DND-41 (cell line): ENCODE measurements around the gene ACCS.

ENCODE experiments used
- ATAC-seq: fragments of 200-7000 bp; cut with Tn5 transposase; 3 replicates; pipeline ENCODE4 v1.9.1; 2021; ENCODE audit warnings: low read depth; ENCODE audit not compliant: insufficient read depth
- DNase-seq: peaks from one replicate; pipeline ENCODE4 v3.0.0-alpha.2; 2020
- H2AFZ ChIP-seq: 2 replicates; pipeline ENCODE4 v1.6.0; 2012; ENCODE audit warnings: low read depth, low read length
- H3K27ac ChIP-seq: 2 replicates; pipeline ENCODE4 v1.5.1; 2012; ENCODE audit warnings: low read length, inconsistent platforms
- H3K27me3 ChIP-seq: fragments of 200-600 bp; sonication (generic); 2 replicates; pipeline ENCODE4 v1.6.0; 2012; ENCODE audit warnings: low read length, mild to moderate bottlenecking, inconsistent platforms; ENCODE audit not compliant: insufficient read depth, poor library complexity
- H3K36me3 ChIP-seq: 2 replicates; pipeline ENCODE4 v1.5.1; 2012; ENCODE audit warnings: low read length, inconsistent platforms; ENCODE audit not compliant: insufficient read depth
- H3K4me1 ChIP-seq: 2 replicates; pipeline ENCODE4 v1.5.1; 2012; ENCODE audit warnings: mild to moderate bottlenecking, low read length; ENCODE audit not compliant: insufficient read depth
- H3K4me2 ChIP-seq: 2 replicates; pipeline ENCODE4 v1.6.0; 2012; ENCODE audit warnings: mild to moderate bottlenecking, moderate library complexity, low read length, inconsistent platforms; ENCODE audit not compliant: insufficient read depth
- H3K4me3 ChIP-seq, 2 experiments: fragments of 200-600 bp in 1 of 2; shearing (Covaris generic) in 1 of 2; 2 replicates each; pipeline ENCODE4 v1.5.1; 2012 to 2016; ENCODE audit warnings: inconsistent platforms in 2 of 2, low read length in 2 of 2, mild to moderate bottlenecking in 2 of 2, low read depth in 1 of 2, moderate library complexity in 1 of 2
- H3K79me2 ChIP-seq: 2 replicates; pipeline ENCODE4 v1.6.0; 2012; ENCODE audit warnings: low read length, inconsistent platforms; ENCODE audit not compliant: insufficient read depth
- H3K9ac ChIP-seq: 2 replicates; pipeline ENCODE4 v1.6.0; 2012; ENCODE audit warnings: low read depth, mild to moderate bottlenecking, inconsistent platforms, low read length, moderate library complexity
- H3K9me3 ChIP-seq: 2 replicates; pipeline ENCODE4 v1.5.1; 2012; ENCODE audit warnings: low read length, moderate library complexity, mild to moderate bottlenecking, inconsistent platforms; ENCODE audit not compliant: insufficient read depth, severe bottlenecking
- H4K20me1 ChIP-seq: 2 replicates; pipeline ENCODE4 v1.6.0; 2012; ENCODE audit warnings: low read length; ENCODE audit not compliant: insufficient read depth
- EZH2 ChIP-seq: IDR thresholded peaks from 3 replicates; pipeline ENCODE4 v1.6.1; 2012; ENCODE audit warnings: borderline replicate concordance, low read depth, mild to moderate bottlenecking, moderate library complexity, low read length, inconsistent platforms; ENCODE audit not compliant: severe bottlenecking
- TF ChIP-seq, protein P1 (sequence below): IDR thresholded peaks from 2 replicates; pipeline ENCODE4 v1.5.1; 2012; ENCODE audit warnings: borderline replicate concordance, low read length, moderate library complexity, mild to moderate bottlenecking; ENCODE audit not compliant: poor library complexity, severe bottlenecking; ENCODE audit errors: extremely low read depth

Gene ACCS

GRCh38 chr11:44110231-44110679 is 44.2 kb downstream of the ACCS start:
- H3K4me3 ChIP-seq = no peak overlapping the region
- TF ChIP-seq, protein P1, sequence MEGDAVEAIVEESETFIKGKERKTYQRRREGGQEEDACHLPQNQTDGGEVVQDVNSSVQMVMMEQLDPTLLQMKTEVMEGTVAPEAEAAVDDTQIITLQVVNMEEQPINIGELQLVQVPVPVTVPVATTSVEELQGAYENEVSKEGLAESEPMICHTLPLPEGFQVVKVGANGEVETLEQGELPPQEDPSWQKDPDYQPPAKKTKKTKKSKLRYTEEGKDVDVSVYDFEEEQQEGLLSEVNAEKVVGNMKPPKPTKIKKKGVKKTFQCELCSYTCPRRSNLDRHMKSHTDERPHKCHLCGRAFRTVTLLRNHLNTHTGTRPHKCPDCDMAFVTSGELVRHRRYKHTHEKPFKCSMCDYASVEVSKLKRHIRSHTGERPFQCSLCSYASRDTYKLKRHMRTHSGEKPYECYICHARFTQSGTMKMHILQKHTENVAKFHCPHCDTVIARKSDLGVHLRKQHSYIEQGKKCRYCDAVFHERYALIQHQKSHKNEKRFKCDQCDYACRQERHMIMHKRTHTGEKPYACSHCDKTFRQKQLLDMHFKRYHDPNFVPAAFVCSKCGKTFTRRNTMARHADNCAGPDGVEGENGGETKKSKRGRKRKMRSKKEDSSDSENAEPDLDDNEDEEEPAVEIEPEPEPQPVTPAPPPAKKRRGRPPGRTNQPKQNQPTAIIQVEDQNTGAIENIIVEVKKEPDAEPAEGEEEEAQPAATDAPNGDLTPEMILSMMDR = peak; percentile 71
- TF ChIP-seq EZH2 = no peak
- peak; percentile 98 for ATAC-seq
- peaks cover 47% of the 10 kb centered on the region for H3K36me3 ChIP-seq
- no peaks in the 10 kb centered on the region for H3K9me3 ChIP-seq
- H4K20me1 ChIP-seq = no peaks in the 10 kb centered on the region
- H2AFZ ChIP-seq = no peak overlapping the region
- no peak overlapping the region for H3K27ac ChIP-seq
- H3K79me2 ChIP-seq = no peaks in the 10 kb centered on the region
- DNase-seq = peak; percentile 65
- no peak overlapping the region for H3K4me2 ChIP-seq
- H3K27me3 ChIP-seq = no peaks in the 10 kb centered on the region
- no peak overlapping the region for H3K9ac ChIP-seq
- H3K4me1 ChIP-seq = no peaks in the 10 kb centered on the region

GRCh38 chr11:44112091-44112821 is 46.2 kb downstream of the ACCS start:
- ATAC-seq = no peak
- no peak overlapping the region for H2AFZ ChIP-seq
- no peak for DNase-seq
- H3K4me2 ChIP-seq = no peak overlapping the region
- TF ChIP-seq, protein P1 = no peak
- no peak for TF ChIP-seq EZH2
- H3K27ac ChIP-seq = no peak overlapping the region
- no peak overlapping the region for H3K4me3 ChIP-seq
- H3K79me2 ChIP-seq = no peaks in the 10 kb centered on the region
- H3K9ac ChIP-seq = no peak overlapping the region
- H3K36me3 ChIP-seq = peaks cover 61% of the 10 kb centered on the region
- no peaks in the 10 kb centered on the region for H4K20me1 ChIP-seq
- no peaks in the 10 kb centered on the region for H3K9me3 ChIP-seq
- H3K27me3 ChIP-seq = no peaks in the 10 kb centered on the region
- no peaks in the 10 kb centered on the region for H3K4me1 ChIP-seq

- TF ChIP-seq, protein P1 = no peak
- TF ChIP-seq EZH2 = no peak
- no peak for ATAC-seq
Observed at GRCh38 chr11:44113018-44113417, 46.9 kb downstream of the ACCS start.

More at GRCh38 chr11:44113018-44113417, 46.9 kb downstream of the ACCS start:
- Histone ChIP-seq H2AFZ (no peak overlapping the region), H4K20me1 (no peaks in the 10 kb centered on the region), H3K4me2 (no peak overlapping the region), H3K79me2 (no peaks in the 10 kb centered on the region), H3K4me1 (no peaks in the 10 kb centered on the region), H3K4me3 (no peak overlapping the region), H3K9me3 (no peaks in the 10 kb centered on the region), H3K27ac (no peak overlapping the region), H3K36me3 (peaks cover 59% of the 10 kb centered on the region), H3K9ac (no peak overlapping the region), H3K27me3 (no peaks in the 10 kb centered on the region)
- DNase-seq = no peak
